Hematopoietic multipotent progenitor cell treated with erythropoietin and hydrocortisone succinate and interleukin-3 and kit ligand, for 6 days (in vitro differentiated cells): ENCODE measurements around the gene ARHGEF39.
"Not testable (repeated sequence)": the region's sequence is repeated elsewhere in the genome, so short reads cannot be mapped to it uniquely, and the experiment has no call there.

ENCODE experiments used
- DNase-seq: peaks from one replicate; pipeline ENCODE4 v3.0.0-alpha.2; 2015

The ARHGEF39 gene

DNA sequence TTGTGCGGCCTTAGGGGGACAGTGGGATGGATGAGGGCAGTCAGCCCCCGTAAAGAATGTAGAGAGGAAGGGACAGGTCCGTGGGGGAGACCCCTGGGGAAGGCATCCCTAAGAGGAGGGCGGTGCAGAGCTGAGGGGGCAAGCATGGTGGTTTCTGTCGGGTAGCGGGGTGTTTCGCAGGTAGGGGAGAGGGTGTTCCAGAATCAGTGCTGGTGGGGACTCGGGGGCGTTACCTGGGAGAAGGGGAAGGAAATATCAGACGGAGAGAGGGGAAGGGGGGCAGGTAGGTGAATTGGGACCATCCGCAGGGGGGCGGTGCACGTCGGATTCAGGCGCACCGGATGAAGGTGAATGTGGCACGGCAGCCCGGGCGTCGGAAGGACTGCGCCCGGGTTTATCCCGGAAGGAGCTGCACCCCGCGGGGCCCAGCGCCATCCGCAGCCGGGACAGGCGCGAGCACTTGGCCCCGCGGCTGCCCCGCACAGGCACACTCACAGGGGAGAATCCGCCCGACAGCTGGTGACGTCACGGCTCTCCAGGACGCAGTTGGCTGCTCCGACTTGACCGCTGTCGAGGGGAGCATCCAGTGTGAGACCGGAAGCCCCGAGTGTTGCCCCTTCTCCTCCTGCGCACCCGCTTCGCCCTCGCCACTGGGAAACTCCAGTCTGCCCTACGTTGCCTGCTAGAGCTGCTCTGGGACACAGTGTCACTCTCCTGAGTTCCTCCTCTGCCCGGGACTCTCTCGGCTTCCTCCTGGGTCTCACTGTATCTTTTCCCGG, 48.1 kb downstream of the ARHGEF39 start:
- DNase-seq, result peak; percentile 65

DNA sequence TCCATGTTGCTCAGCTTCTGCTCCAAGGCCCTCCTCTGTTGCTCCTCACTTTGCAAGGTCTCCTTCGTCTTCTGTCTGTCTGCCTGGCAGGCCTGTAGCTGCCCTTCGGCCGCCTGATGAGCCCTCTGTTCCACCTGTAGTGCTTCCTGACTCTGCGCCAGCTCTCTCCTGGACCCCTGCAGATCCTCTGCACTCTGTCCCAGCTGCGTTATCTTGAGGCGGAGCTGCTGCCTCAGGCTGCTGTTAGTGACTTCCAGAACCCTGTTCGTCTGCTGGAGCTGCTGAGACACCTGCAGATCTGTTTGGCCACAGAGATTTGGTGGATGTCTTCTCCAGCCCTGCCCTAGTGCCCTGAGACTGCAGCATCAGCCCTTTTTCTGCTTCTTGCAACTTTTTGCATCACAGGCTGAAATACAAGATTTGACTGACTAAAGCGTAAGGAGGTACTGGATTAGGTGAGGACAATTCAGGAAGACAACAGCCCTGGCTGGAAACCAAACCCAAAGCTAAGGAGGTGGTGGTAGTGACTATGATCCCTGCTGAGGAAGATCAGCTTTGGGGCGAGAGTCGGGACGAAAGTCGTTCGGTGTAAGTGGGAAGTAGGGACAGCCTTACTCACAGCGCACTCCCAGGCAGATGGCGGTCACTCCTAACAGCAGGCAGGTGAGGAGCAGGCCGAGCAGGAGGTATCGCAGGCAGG, 48.9 kb downstream of the ARHGEF39 start:
- DNase-seq, result no peak

DNA sequence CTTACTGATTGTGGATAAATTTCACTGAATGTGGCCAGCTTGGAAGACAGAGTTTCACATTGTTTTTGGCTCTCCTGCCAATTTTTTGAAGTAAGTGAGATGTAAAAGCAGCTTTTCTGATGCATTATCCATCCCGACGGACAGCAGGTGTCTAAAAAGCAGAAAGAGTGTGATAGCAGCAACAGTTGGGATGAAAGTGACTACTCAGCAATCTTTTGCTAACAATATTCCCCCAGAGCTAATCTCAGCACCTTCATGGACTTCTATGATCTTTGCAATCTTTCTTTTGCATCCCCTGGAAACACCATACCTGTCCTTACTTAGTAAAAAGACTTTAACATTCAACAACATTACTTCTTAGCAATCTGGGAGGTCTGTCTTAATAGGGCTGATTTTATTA, 52.2 kb downstream of the ARHGEF39 start:
- no peak for DNase-seq

DNA sequence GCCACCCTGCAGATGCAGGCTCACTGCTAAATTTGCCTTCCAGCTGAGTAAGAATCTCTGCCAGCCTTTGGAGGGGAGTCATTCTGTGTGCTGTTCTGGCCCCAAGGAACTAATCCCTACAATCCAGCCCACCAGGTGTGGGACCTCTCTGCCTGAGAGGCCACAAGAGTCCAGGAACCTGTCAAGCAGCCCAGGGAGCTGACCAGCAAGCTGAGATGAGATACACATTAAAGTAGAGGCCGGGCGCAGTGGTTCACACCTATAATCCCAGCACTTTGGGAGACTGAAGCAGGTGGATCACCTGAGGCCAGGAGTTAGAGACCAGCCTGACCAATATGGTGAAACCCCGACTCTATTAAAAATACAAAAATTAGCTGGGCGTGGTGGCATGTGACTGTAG, 52.9 kb downstream of the ARHGEF39 start:
- not testable (repeated sequence) for DNase-seq

DNA sequence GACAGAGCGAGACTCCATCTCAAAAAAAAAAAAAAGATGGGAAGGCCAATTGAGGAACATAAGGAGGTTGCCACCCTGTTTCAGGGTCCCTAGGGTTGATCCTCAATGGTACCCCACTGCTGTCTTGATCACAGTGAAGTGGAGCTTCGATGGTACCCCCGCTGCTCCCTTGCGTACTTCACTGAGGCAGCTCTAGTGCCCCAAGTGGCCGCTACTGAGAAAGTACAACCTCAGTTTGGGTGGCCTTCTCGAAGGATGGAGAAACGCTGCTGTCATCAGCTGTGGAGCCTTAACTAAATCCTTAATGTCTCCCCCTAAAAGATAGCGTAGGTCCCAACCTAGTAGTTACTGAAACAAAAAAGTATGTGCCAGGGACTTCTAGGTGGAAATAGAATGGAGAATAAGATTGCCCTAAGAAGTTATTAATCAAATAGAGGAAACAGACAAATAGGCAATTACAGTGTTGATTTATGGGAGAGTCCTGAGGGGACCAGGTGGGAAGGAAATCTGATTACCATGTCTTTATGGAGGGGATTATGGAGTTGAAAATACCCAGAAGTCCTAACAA, 53.7 kb downstream of the ARHGEF39 start:
- DNase-seq, result peak; percentile 78

DNA sequence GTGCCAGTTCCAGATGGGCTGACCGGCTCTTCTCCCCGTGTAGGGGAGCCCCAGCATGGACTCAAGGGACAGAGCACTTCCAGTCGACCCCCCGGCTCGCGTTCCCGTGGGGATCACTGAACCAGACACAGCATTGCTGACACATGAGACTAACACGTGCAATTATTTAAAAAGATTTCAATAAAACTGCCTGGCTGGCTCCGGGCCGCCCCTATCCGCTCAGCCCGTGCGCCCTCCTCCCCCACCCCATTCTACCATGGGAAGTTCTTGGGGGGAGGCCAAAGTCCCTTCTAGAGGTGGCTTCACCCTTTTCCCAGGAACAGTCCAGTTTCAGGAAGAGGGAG, 55.2 kb downstream of the ARHGEF39 start:
- DNase-seq, result no peak
